ENCODE results near the gene XRRA1.

DNA sequence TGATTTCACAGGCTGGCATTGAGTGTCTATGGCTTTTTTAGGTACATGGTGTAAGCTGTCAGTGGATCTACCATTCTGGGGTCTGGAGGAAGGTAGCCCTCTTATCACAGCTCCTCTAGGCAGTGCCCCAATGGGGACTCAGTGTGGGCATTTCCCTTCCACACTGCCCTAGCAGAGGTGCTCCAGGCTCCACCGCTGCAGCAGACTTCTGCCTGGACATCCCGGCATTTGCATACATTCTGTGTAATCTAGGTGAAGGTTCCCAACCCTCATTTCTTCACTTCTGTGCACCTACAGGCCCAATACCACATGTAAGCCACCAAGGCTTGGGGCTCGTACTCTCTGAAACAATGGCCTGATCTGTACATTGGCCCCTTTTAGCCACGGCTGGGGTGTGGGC lies 122.0 kb downstream of the XRRA1 start:
- TF ChIP-seq POLR2A (IDR thresholded peaks at IDR 0.05; ENCODE audit: low read length) (no peak), GATA1 (IDR thresholded peaks at IDR 0.05; ENCODE audit: low read depth, low read length) (no peak)
